Keratinocyte (primary cell): ENCODE results near the gene DIP2C. TPM values are rescaled to one million over a fixed set of nuclear protein-coding genes. Genes with fewer than 3 reads are reported as not detected.

Source experiments
- DNase-seq: peaks from one replicate; pipeline ENCODE4 v3.0.0-alpha.2; 2011; ENCODE audit warnings: low read depth, missing footprints, low spot score
- FAIRE-seq: peaks from 2 replicates; lab custom pipeline; 2011; peaks lifted over from hg19 to GRCh38; lab: Jason Lieb, UNC
- H2AFZ ChIP-seq: 2 replicates; pipeline ENCODE4 v1.6.0; 2012; ENCODE audit warnings: low read length, control low read depth, inconsistent platforms; ENCODE audit not compliant: control insufficient read depth
- H3K27ac ChIP-seq: 2 replicates; pipeline ENCODE4 v1.5.1; 2011; ENCODE audit warnings: low read length; ENCODE audit not compliant: control insufficient read depth, insufficient read depth
- H3K27me3 ChIP-seq: 3 replicates; pipeline ENCODE4 v1.6.0; 2011; ENCODE audit warnings: low read length; ENCODE audit not compliant: control insufficient read depth, insufficient read depth; ENCODE audit errors: extremely low read depth
- H3K36me3 ChIP-seq, 2 experiments: 2 replicates in 1 of 2; 3 replicates in 1 of 2; pipeline ENCODE4 v1.5.1; 2011; ENCODE audit warnings: low read length in 2 of 2, mild to moderate bottlenecking in 1 of 2; ENCODE audit not compliant: control insufficient read depth in 2 of 2, insufficient read depth in 2 of 2; ENCODE audit errors: extremely low read depth in 1 of 2
- H3K4me1 ChIP-seq: 3 replicates; pipeline ENCODE4 v1.5.1; 2011; ENCODE audit warnings: low read length; ENCODE audit not compliant: control insufficient read depth, insufficient read depth; ENCODE audit errors: extremely low read depth
- H3K4me2 ChIP-seq: 3 replicates; pipeline ENCODE4 v1.6.0; 2011; ENCODE audit warnings: low read depth, low read length; ENCODE audit not compliant: control insufficient read depth, insufficient read depth; ENCODE audit errors: extremely low read depth
- H3K4me3 ChIP-seq, 3 experiments: fragments of 200-600 bp in 1 of 3; sonication (generic) in 1 of 3; 2 replicates in 2 of 3; 3 replicates in 1 of 3; pipeline ENCODE4 v1.5.1; 2011 to 2016; ENCODE audit warnings: low read length in 3 of 3, mild to moderate bottlenecking in 3 of 3, control low read depth in 2 of 3, inconsistent platforms in 1 of 3, low read depth in 1 of 3, mixed read lengths in 1 of 3, mixed run types in 1 of 3, moderate library complexity in 1 of 3; ENCODE audit not compliant: control insufficient read depth in 2 of 3, insufficient read depth in 2 of 3; ENCODE audit errors: extremely low read depth in 1 of 3
- H3K79me2 ChIP-seq: 2 replicates; pipeline ENCODE4 v1.6.0; 2012; ENCODE audit warnings: low read length; ENCODE audit not compliant: control insufficient read depth, insufficient read depth
- H3K9ac ChIP-seq: 3 replicates; pipeline ENCODE4 v1.6.0; 2011; ENCODE audit warnings: low read length; ENCODE audit not compliant: control insufficient read depth, insufficient read depth; ENCODE audit errors: extremely low read depth
- H3K9me1 ChIP-seq: 3 replicates; pipeline ENCODE4 v1.6.0; 2011; ENCODE audit warnings: low read length; ENCODE audit not compliant: control insufficient read depth, insufficient read depth; ENCODE audit errors: extremely low read depth
- H3K9me3 ChIP-seq: 2 replicates; pipeline ENCODE4 v1.5.1; 2012; ENCODE audit warnings: low read depth, low read length; ENCODE audit not compliant: control insufficient read depth
- H4K20me1 ChIP-seq: 3 replicates; pipeline ENCODE4 v1.6.0; 2011; ENCODE audit warnings: low read length; ENCODE audit not compliant: control insufficient read depth, insufficient read depth; ENCODE audit errors: extremely low read depth
- EZH2 ChIP-seq: IDR thresholded peaks from one replicate; pipeline ENCODE4 v1.6.1; 2012; ENCODE audit warnings: inconsistent platforms, mild to moderate bottlenecking, low read length, moderate library complexity
- dilution Hi-C: fragments of 300-500 bp; cut with MboI; formaldehyde crosslinking; loops from one replicate; pipeline ENCODE4 v1.7.0; 2020; ENCODE audit warnings: low sequenced_read_pairs; ENCODE audit not compliant: extremely low pct_ligation_motif_present
- polyA plus RNA-seq, 5 experiments: library from polyadenylated mRNA; depleted of rRNA in 3 of 5; stranded (reverse) in 3 of 5; stranded (forward) in 1 of 5; unstranded in 1 of 5; fragments of >200 nt; gene quantifications; 1 replicate in 1 of 5; 2 replicates in 3 of 5; 3 replicates in 1 of 5; pipeline versions ENCODE4 v1.2.1 to v1.2.3, GENCODE V29; 2011 to 2012; ENCODE audit warnings: missing spikeins in 2 of 5, low read depth in 1 of 5, low replicate concordance in 1 of 5
- TF ChIP-seq, protein P1 (sequence below), 3 experiments: IDR thresholded peaks in 1 of 3; conservative IDR thresholded peaks in 1 of 3; optimal IDR thresholded peaks in 1 of 3; 2 replicates in 2 of 3; 3 replicates in 1 of 3; pipeline versions ENCODE3 to v1.5.1; 2011; ENCODE audit warnings: low read length in 3 of 3, mild to moderate bottlenecking in 3 of 3, moderate library complexity in 2 of 3, control low read depth in 1 of 3, inconsistent platforms in 1 of 3; ENCODE audit not compliant: insufficient read depth in 2 of 3; ENCODE audit errors: extremely low read depth in 1 of 3

Gene DIP2C
- polyA plus RNA-seq, 1 donor (not counting 4 experiments of a cell fraction or from before 2014, with no cell fraction given): 1.3 TPM

DNA sequence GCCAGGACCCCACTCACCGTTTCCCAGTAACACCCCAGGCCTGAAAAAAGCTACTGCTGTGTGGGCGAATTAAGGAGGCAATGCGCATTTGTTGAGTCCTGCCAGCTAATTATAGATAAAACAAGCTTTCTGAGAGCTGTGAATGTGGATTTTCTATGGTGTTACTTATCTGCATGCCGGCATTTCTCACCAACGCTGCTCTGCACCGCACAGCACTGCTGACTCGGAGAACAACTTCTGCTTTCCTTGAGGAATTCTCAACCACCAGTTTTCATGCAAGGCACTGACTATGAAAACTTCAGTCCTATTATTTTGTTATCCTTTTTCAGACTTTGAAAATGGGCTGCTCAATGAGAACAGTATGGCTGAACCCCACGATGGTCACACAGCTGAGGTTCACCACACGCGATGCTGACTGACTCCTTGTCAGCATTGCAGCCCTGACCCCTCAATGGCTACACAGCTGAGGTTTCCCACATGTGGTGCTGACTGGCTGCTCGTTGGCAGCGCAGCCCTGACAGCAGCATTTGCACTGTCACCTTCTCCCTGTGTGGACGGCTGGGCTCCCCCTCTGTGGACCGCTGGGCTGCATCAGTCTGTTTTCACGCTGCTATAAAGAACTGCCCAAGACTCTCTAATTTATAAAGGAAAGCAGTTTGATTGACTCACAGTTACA, 190.6 kb downstream of the DIP2C start:
- no peaks in the 10 kb centered on the region for H3K4me1 ChIP-seq
- no peak overlapping the region for H3K4me2 ChIP-seq
- no peak overlapping the region for H2AFZ ChIP-seq
- dilution Hi-C loops: no loop called here
- no peaks in the 10 kb centered on the region for H3K36me3 ChIP-seq
- no peaks in the 10 kb centered on the region for H3K9me3 ChIP-seq
- no peaks in the 10 kb centered on the region for H3K9me1 ChIP-seq
- peaks cover 2% of the 10 kb centered on the region for H3K27me3 ChIP-seq
- no peaks in the 10 kb centered on the region for H4K20me1 ChIP-seq
- H3K9ac ChIP-seq: no peak overlapping the region
- TF ChIP-seq, protein P1, sequence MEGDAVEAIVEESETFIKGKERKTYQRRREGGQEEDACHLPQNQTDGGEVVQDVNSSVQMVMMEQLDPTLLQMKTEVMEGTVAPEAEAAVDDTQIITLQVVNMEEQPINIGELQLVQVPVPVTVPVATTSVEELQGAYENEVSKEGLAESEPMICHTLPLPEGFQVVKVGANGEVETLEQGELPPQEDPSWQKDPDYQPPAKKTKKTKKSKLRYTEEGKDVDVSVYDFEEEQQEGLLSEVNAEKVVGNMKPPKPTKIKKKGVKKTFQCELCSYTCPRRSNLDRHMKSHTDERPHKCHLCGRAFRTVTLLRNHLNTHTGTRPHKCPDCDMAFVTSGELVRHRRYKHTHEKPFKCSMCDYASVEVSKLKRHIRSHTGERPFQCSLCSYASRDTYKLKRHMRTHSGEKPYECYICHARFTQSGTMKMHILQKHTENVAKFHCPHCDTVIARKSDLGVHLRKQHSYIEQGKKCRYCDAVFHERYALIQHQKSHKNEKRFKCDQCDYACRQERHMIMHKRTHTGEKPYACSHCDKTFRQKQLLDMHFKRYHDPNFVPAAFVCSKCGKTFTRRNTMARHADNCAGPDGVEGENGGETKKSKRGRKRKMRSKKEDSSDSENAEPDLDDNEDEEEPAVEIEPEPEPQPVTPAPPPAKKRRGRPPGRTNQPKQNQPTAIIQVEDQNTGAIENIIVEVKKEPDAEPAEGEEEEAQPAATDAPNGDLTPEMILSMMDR (optimal IDR thresholded peaks at IDR 0.05 in 1 of 3, IDR thresholded peaks at IDR 0.05 in 1 of 3, conservative IDR thresholded peaks at IDR 0.05 in 1 of 3; ENCODE audit: extremely low read depth in 1 of 3, insufficient read depth in 2 of 3, low read length in 3 of 3): no peak
- no peak for TF ChIP-seq EZH2
- H3K4me3 ChIP-seq: no peak overlapping the region
- FAIRE-seq (no peak), DNase-seq (no peak)
- H3K79me2 ChIP-seq: no peaks in the 10 kb centered on the region
- no peak overlapping the region for H3K27ac ChIP-seq

DNA sequence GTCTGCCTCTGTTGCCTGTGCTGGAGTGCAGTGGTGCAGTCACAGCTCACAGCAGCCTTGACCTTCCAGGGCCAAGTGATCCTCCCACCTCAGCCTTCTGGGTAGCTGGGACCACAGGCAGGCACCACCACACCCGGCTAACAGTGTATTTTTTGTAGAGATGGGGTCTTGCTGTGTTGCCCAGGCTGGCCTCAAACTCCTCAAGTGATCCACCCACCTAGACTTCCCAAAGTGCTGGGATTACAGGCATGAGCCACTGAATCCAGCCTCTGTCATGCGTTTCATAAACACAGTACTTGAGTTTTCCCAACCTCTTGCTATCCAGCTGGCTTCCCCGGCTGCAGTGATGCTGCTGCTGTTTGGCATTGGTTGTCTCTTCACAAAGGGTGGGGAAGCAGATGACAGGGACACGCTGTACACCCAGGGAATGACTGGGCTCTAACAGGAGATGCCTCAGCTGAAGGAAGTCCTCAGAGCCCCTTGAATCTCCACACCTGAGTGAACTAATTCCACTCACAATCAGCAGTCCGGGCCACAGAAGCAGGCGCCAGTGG, 191.5 kb downstream of the DIP2C start:
- Histone ChIP-seq H3K27me3 (peaks cover 2% of the 10 kb centered on the region), H4K20me1 (no peaks in the 10 kb centered on the region), H3K9ac (no peak overlapping the region), H3K79me2 (no peaks in the 10 kb centered on the region), H3K4me3 (no peak overlapping the region), H3K4me1 (no peaks in the 10 kb centered on the region), H3K4me2 (no peak overlapping the region), H3K9me3 (no peaks in the 10 kb centered on the region), H2AFZ (no peak overlapping the region), H3K9me1 (no peaks in the 10 kb centered on the region), H3K36me3 (no peaks in the 10 kb centered on the region), H3K27ac (no peak overlapping the region)
- FAIRE-seq (no peak), DNase-seq (no peak)
- dilution Hi-C loops: no loop called here
- TF ChIP-seq EZH2: no peak
- TF ChIP-seq, protein P1 (optimal IDR thresholded peaks at IDR 0.05 in 1 of 3, IDR thresholded peaks at IDR 0.05 in 1 of 3, conservative IDR thresholded peaks at IDR 0.05 in 1 of 3; ENCODE audit: extremely low read depth in 1 of 3, insufficient read depth in 2 of 3, low read length in 3 of 3): no peak
